Ovary (tissue), 3 donors: ENCODE measurements around the gene PLCB1.

Experiments
- EP300 ChIP-seq: sonication (generic); formaldehyde crosslinking; IDR thresholded peaks from one replicate; pipeline ENCODE4 v1.6.1; 2017; ENCODE audit warnings: antibody characterized with exemption
- POLR2A ChIP-seq: fragments of 450-650 bp; IDR thresholded peaks from one replicate; pipeline ENCODE4 v1.6.1; 2017; ENCODE audit warnings: antibody characterized with exemption, mild to moderate bottlenecking, moderate library complexity
- TF ChIP-seq, protein P1 (sequence below), 3 donors: fragments of 450-650 bp in 2 of 3; fragments of 200-600 bp in 1 of 3; IDR thresholded peaks; one replicate each; pipeline versions ENCODE4 v1.5.1 to v1.8.0; 2016 to 2022; ENCODE audit warnings: antibody characterized with exemption in 3 of 3, mild to moderate bottlenecking in 1 of 3
- donor health status: DM: no; HTN: no; CAD: no.

DNA sequence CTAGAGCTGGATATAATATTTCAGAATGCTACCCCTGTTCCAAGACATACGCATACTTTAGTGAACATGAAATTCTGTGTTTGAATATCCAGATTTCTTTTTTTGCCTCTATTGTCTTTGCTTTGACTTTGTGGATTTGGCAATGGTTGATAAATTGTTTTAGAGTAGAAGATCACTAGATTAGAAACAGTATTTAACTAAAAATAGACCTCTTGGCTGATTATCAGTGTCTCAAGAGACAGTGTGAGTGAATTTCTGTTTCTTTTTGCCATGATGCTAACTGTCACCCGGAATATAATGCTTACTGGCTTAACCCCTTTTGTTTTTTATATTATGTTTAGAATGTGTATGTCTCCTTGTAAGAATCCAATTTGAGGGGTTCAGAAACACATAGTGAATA is 102.5 kb downstream of the PLCB1 start:
- TF ChIP-seq, protein P1, sequence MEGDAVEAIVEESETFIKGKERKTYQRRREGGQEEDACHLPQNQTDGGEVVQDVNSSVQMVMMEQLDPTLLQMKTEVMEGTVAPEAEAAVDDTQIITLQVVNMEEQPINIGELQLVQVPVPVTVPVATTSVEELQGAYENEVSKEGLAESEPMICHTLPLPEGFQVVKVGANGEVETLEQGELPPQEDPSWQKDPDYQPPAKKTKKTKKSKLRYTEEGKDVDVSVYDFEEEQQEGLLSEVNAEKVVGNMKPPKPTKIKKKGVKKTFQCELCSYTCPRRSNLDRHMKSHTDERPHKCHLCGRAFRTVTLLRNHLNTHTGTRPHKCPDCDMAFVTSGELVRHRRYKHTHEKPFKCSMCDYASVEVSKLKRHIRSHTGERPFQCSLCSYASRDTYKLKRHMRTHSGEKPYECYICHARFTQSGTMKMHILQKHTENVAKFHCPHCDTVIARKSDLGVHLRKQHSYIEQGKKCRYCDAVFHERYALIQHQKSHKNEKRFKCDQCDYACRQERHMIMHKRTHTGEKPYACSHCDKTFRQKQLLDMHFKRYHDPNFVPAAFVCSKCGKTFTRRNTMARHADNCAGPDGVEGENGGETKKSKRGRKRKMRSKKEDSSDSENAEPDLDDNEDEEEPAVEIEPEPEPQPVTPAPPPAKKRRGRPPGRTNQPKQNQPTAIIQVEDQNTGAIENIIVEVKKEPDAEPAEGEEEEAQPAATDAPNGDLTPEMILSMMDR (IDR thresholded peaks at IDR 0.05): no peak
- no peak for TF ChIP-seq POLR2A
- TF ChIP-seq EP300: no peak
